ENCODE measurements around the gene TMEM135.

- TF ChIP-seq CTCF (IDR thresholded peaks at IDR 0.05), result no peak
- TF ChIP-seq EZH2 (IDR thresholded peaks at IDR 0.05; ENCODE audit: borderline replicate concordance, insufficient read depth, low read depth, low read length, poor library complexity, severe bottlenecking), result no peak
Measured at GRCh38 chr11:87176044-87176443, 138.3 kb downstream of the TMEM135 start.
